Activated CD4-positive, alpha-beta T cell treated with anti-CD3 and anti-CD28 coated beads, Interleukin-2, amount 10 ng/mL, durations not matched to agents 7 days and 5 days (primary cell): ENCODE results near the gene CTNNA3. TPM values are rescaled to one million over a fixed set of nuclear protein-coding genes. Genes with fewer than 3 reads are reported as not detected.

ENCODE experiments used
- CTCF ChIA-PET: fragments of 350-600 bp; sonication (Branson Sonifier 250); formaldehyde crosslinking; loops from one replicate; lab custom pipeline; 2021; ENCODE audit warnings: antibody characterized with exemption; lab: Charles Lee
- POLR2A ChIA-PET: fragments of 350-600 bp; sonication (Branson Sonifier 250); formaldehyde crosslinking; loops from one replicate; lab custom pipeline; 2021; ENCODE audit warnings: antibody characterized with exemption; lab: Charles Lee
- DNase-seq: peaks from one replicate; pipeline ENCODE4 v3.0.0-alpha.2; 2020
- H3K27ac Mint-ChIP-seq: one replicate; pipeline ENCODE4 v1.8.0; 2021; ENCODE audit warnings: mild to moderate bottlenecking, moderate library complexity, mixed read lengths
- H3K27me3 Mint-ChIP-seq: one replicate; pipeline ENCODE4 v1.8.0; 2021; ENCODE audit warnings: mixed read lengths
- H3K36me3 Mint-ChIP-seq: one replicate; pipeline ENCODE4 v1.8.0; 2021; ENCODE audit warnings: low read depth, mixed read lengths
- H3K4me1 Mint-ChIP-seq: one replicate; pipeline ENCODE4 v1.8.0; 2021; ENCODE audit warnings: mixed read lengths
- H3K4me3 Mint-ChIP-seq: one replicate; pipeline ENCODE4 v1.8.0; 2021; ENCODE audit warnings: mild to moderate bottlenecking, moderate library complexity, mixed read lengths
- H3K9me3 Mint-ChIP-seq: one replicate; pipeline ENCODE4 v1.8.0; 2021; ENCODE audit warnings: mixed read lengths
- total RNA-seq, 2 experiments: library from RNA; stranded (reverse); gene quantifications; one replicate each; pipeline ENCODE4 v1.2.3, GENCODE V29; 2021

The CTNNA3 gene
- total RNA-seq, 2 experiments from 2014 or later, result 0.57 to 0.58 TPM

- Mint-ChIP-seq H3K4me3 (no peak overlapping the region), H3K27me3 (no peaks in the 10 kb centered on the region), H3K36me3 (no peaks in the 10 kb centered on the region), H3K27ac (no peak overlapping the region), H3K4me1 (no peaks in the 10 kb centered on the region), H3K9me3 (peaks cover 17% of the 10 kb centered on the region)
- POLR2A ChIA-PET, result no interaction called here
- CTCF ChIA-PET, result no interaction called here
- DNase-seq, result no peak
Observed at GRCh38 chr10:65993451-65993850, 1702.5 kb downstream of the CTNNA3 start.

GRCh38 chr10:65968871-65969270 is 1727.1 kb downstream of the CTNNA3 start:
- Mint-ChIP-seq H3K4me1 (no peaks in the 10 kb centered on the region), H3K4me3 (no peak overlapping the region), H3K36me3 (no peaks in the 10 kb centered on the region), H3K27ac (no peak overlapping the region), H3K27me3 (no peaks in the 10 kb centered on the region), H3K9me3 (peaks cover 7% of the 10 kb centered on the region)
- POLR2A ChIA-PET, result no interaction called here
- CTCF ChIA-PET, result no interaction called here
- DNase-seq, result no peak

GRCh38 chr10:65968437-65968836 is 1727.6 kb downstream of the CTNNA3 start:
- H3K36me3 Mint-ChIP-seq, result no peaks in the 10 kb centered on the region
- CTCF ChIA-PET, result no interaction called here

GRCh38 chr10:65964205-65964604 is 1731.8 kb downstream of the CTNNA3 start:
- no peaks in the 10 kb centered on the region for H3K27me3 Mint-ChIP-seq
- CTCF ChIA-PET, result no interaction called here

More at GRCh38 chr10:65968437-65968836, 1727.6 kb downstream of the CTNNA3 start:
- H3K27ac Mint-ChIP-seq, result no peak overlapping the region
- peaks cover 7% of the 10 kb centered on the region for H3K9me3 Mint-ChIP-seq
- no peaks in the 10 kb centered on the region for H3K27me3 Mint-ChIP-seq
- POLR2A ChIA-PET, result no interaction called here
- no peaks in the 10 kb centered on the region for H3K4me1 Mint-ChIP-seq
- no peak overlapping the region for H3K4me3 Mint-ChIP-seq
- DNase-seq, result no peak

GRCh38 chr10:65952086-65952485 is 1743.9 kb downstream of the CTNNA3 start:
- Mint-ChIP-seq H3K4me3 (no peak overlapping the region), H3K27ac (no peak overlapping the region), H3K4me1 (no peaks in the 10 kb centered on the region), H3K27me3 (no peaks in the 10 kb centered on the region), H3K9me3 (peaks cover 6% of the 10 kb centered on the region), H3K36me3 (no peaks in the 10 kb centered on the region)
- DNase-seq, result no peak
- POLR2A ChIA-PET, result no interaction called here
- CTCF ChIA-PET, result interaction anchor here (0.6 to 0.9 kb wide), 2 partner anchors 171 to 250 kb away, joined by 3 to 4 read pairs; no protein-coding TSS in a partner anchor

More at GRCh38 chr10:65964205-65964604, 1731.8 kb downstream of the CTNNA3 start:
- no peak for DNase-seq
- Mint-ChIP-seq H3K27ac (no peak overlapping the region), H3K4me1 (no peaks in the 10 kb centered on the region), H3K9me3 (peaks cover 15% of the 10 kb centered on the region), H3K4me3 (no peak overlapping the region), H3K36me3 (no peaks in the 10 kb centered on the region)
- POLR2A ChIA-PET, result no interaction called here

GRCh38 chr10:65950075-65950474 is 1745.9 kb downstream of the CTNNA3 start:
- POLR2A ChIA-PET, result no interaction called here
- no peak for DNase-seq
- CTCF ChIA-PET, result no interaction called here
- Mint-ChIP-seq H3K36me3 (no peaks in the 10 kb centered on the region), H3K27me3 (no peaks in the 10 kb centered on the region), H3K4me1 (no peaks in the 10 kb centered on the region), H3K9me3 (peaks cover 6% of the 10 kb centered on the region), H3K27ac (no peak overlapping the region), H3K4me3 (no peak overlapping the region)

- ChIA-PET CTCF (no interaction called here), POLR2A (no interaction called here)
- no peaks in the 10 kb centered on the region for H3K4me1 Mint-ChIP-seq
- no peak overlapping the region for H3K27ac Mint-ChIP-seq
- no peak for DNase-seq
- H3K36me3 Mint-ChIP-seq, result no peaks in the 10 kb centered on the region
- no peak overlapping the region for H3K4me3 Mint-ChIP-seq
- peaks cover 6% of the 10 kb centered on the region for H3K9me3 Mint-ChIP-seq
- no peaks in the 10 kb centered on the region for H3K27me3 Mint-ChIP-seq
Observed at GRCh38 chr10:65949526-65949925, 1746.5 kb downstream of the CTNNA3 start.

- Mint-ChIP-seq H3K4me1 (no peaks in the 10 kb centered on the region), H3K36me3 (no peaks in the 10 kb centered on the region), H3K9me3 (no peaks in the 10 kb centered on the region), H3K27ac (no peak overlapping the region), H3K4me3 (no peak overlapping the region), H3K27me3 (no peaks in the 10 kb centered on the region)
- CTCF ChIA-PET, result no interaction called here
- no peak for DNase-seq
- POLR2A ChIA-PET, result no interaction called here
Observed at GRCh38 chr10:65945061-65945460, 1750.9 kb downstream of the CTNNA3 start.

GRCh38 chr10:65943451-65943850 is 1752.5 kb downstream of the CTNNA3 start:
- Mint-ChIP-seq H3K27ac (no peak overlapping the region), H3K9me3 (no peaks in the 10 kb centered on the region), H3K4me1 (no peaks in the 10 kb centered on the region), H3K36me3 (no peaks in the 10 kb centered on the region), H3K27me3 (no peaks in the 10 kb centered on the region), H3K4me3 (no peak overlapping the region)
- ChIA-PET CTCF (no interaction called here), POLR2A (no interaction called here)
- DNase-seq, result no peak

- DNase-seq, result no peak
- Mint-ChIP-seq H3K27me3 (no peaks in the 10 kb centered on the region), H3K4me3 (no peak overlapping the region), H3K9me3 (no peaks in the 10 kb centered on the region), H3K4me1 (no peaks in the 10 kb centered on the region), H3K27ac (no peak overlapping the region), H3K36me3 (no peaks in the 10 kb centered on the region)
- POLR2A ChIA-PET, result no interaction called here
- CTCF ChIA-PET, result no interaction called here
Observed at GRCh38 chr10:65940816-65941662, 1755.0 kb downstream of the CTNNA3 start.

- no peaks in the 10 kb centered on the region for H3K27me3 Mint-ChIP-seq
- POLR2A ChIA-PET, result no interaction called here
Observed at GRCh38 chr10:65940105-65940504, 1755.9 kb downstream of the CTNNA3 start.

GRCh38 chr10:65931291-65932070 is 1764.5 kb downstream of the CTNNA3 start:
- Mint-ChIP-seq H3K27ac (no peak overlapping the region), H3K4me3 (no peak overlapping the region), H3K4me1 (no peaks in the 10 kb centered on the region), H3K27me3 (no peaks in the 10 kb centered on the region), H3K36me3 (no peaks in the 10 kb centered on the region), H3K9me3 (no peaks in the 10 kb centered on the region)
- ChIA-PET CTCF (no interaction called here), POLR2A (no interaction called here)
- DNase-seq, result no peak

More at GRCh38 chr10:65940105-65940504, 1755.9 kb downstream of the CTNNA3 start:
- Mint-ChIP-seq H3K4me3 (no peak overlapping the region), H3K4me1 (no peaks in the 10 kb centered on the region), H3K9me3 (no peaks in the 10 kb centered on the region), H3K36me3 (no peaks in the 10 kb centered on the region), H3K27ac (no peak overlapping the region)
- CTCF ChIA-PET, result no interaction called here
- no peak for DNase-seq

GRCh38 chr10:65911151-65911835 is 1784.7 kb downstream of the CTNNA3 start:
- H3K36me3 Mint-ChIP-seq, result no peaks in the 10 kb centered on the region
- no peaks in the 10 kb centered on the region for H3K9me3 Mint-ChIP-seq
- no peak for DNase-seq

More at GRCh38 chr10:65911151-65911835, 1784.7 kb downstream of the CTNNA3 start:
- POLR2A ChIA-PET, result no interaction called here
- no peak overlapping the region for H3K27ac Mint-ChIP-seq
- H3K4me3 Mint-ChIP-seq, result no peak overlapping the region
- CTCF ChIA-PET, result no interaction called here
- H3K4me1 Mint-ChIP-seq, result no peaks in the 10 kb centered on the region
- no peaks in the 10 kb centered on the region for H3K27me3 Mint-ChIP-seq
